ENCODE data around the gene UPB1.
"Not testable (repeated sequence)": the region's sequence is repeated elsewhere in the genome, so short reads cannot be mapped to it uniquely, and the experiment has no call there.

UPB1 gene

DNA sequence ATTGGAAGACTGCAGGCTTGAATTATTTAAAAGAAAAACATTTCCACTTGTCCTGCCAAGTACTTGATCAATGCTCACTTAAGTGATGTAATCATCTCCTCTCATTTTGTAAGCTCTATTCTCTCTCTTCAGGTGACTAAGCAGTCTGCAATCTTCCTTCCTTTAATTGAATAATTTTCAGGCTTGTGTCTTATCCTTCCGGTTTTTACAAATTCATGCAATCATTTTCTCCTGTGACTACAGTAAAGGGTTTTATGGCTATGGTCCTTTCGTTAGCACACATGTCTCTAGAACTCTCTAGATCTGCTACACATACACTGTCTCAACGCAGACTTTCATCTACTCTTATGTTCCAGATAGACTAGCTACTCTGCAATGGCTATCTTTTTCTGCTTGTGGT is 12.6 kb upstream of the UPB1 start:
- no peak for DNase-seq

GRCh38 chr22:24482998-24483397 is 12.1 kb upstream of the UPB1 start:
- no peak for DNase-seq

GRCh38 chr22:24483976-24484545 is 11.1 kb upstream of the UPB1 start:
- no peak for DNase-seq

DNA sequence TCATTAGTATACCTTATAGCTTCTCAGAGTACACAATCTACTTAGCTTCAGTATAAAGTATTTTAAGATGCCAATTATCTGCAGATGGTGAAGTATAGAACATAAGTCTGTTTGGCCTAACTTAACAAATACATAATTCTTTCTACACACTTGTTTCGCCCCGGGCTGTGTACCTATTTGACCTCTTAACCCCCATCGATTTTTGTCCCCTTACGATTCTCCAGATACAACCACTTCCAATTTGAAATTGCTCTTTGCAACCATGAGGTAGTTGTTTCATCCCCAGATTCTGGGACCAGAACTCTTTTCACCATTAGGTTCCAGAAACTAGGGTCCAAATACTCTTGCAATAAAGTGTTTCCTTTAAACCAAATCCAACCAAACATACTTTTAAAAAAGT is 10.0 kb upstream of the UPB1 start:
- no peak for DNase-seq

GRCh38 chr22:24485608-24486007 is 9.5 kb upstream of the UPB1 start:
- no peak for DNase-seq

DNA sequence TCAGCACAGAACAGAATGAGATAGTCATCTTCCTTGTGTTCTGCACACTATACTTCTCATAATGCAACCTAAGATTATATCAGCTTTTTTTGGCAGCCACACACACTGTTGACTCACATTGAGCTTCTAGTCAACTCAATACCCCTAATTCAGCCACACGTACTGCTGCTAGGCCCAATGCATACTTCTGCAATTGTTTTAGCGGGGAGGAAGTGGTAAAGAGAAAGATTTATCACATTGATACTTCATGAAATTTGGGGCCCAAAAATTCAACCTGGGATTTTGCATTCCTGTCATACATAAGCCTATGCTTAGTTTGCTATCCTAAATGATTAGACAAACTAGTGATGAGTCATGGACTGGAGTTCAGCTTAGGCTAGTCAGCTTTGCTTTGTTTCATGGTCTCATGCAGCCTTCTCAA is 8.6 kb upstream of the UPB1 start:
- no peak for DNase-seq

GRCh38 chr22:24489011-24489410 is 6.1 kb upstream of the UPB1 start:
- no peak for DNase-seq

DNA sequence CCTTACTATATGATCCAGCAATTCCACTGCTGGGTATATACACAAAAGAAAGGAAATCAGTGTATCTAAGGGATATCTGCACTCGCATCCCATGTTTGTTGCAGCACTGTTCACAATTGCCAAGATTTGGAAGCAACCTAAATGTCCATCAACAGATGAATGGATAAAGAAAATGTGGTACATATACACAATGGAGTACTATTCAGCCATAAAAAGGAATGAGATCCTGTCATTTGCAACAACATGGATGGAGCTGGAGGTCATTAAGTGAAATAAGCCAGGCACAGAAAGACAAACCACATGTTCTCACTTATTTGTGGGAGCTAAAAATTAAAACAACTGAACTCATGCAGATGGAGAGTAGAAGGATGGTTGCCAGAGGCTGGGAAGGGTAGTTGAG is 5.7 kb upstream of the UPB1 start:
- DNase-seq: not testable (repeated sequence)

- no peak for DNase-seq
Measured at GRCh38 chr22:24492391-24492790, 2.7 kb upstream of the UPB1 start.

DNA sequence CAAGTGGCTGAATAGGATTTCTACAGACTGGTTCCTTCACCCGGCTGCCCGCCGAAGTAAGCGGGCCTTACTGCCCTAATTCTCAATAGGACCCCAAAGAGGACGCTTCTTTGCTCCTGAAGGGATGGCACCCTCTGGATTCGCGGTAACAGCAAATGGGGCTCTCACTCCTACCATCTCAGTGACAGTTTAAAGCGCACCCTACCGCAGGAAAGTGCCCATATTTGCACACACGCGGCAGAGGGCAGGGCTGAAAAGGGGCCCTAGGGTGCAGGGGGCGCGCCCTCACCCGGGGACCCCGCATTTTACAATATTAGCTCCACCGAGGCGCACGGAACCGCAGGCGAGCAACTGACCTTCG is 985 bp upstream of the UPB1 start:
- DNase-seq: no peak

- no peak for DNase-seq
Measured at GRCh38 chr22:24495365-24495675, 188 bp downstream of the UPB1 start.

DNA sequence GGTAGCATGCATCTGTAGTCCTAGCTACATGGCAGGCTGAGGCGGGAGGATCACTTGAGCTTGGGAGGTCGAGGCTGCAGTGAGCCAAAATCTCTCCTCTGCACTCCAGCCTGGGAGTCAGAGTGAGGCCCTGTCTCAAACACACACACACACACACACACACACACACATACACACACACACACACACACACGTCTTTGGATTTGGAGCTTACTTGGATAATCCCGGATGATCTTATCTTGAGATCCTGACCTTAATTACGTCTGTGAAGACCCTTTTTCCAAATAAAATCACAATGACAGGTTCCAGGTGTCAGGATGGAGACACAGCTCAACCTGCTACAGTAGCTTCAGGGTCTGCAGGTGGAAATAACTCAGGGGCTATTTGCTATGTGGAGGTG is 1.1 kb downstream of the UPB1 start:
- DNase-seq: no peak

- DNase-seq: no peak
Measured at GRCh38 chr22:24496661-24497060, 1.5 kb downstream of the UPB1 start.

- no peak for DNase-seq
Measured at GRCh38 chr22:24497841-24498258, 2.7 kb downstream of the UPB1 start.

DNA sequence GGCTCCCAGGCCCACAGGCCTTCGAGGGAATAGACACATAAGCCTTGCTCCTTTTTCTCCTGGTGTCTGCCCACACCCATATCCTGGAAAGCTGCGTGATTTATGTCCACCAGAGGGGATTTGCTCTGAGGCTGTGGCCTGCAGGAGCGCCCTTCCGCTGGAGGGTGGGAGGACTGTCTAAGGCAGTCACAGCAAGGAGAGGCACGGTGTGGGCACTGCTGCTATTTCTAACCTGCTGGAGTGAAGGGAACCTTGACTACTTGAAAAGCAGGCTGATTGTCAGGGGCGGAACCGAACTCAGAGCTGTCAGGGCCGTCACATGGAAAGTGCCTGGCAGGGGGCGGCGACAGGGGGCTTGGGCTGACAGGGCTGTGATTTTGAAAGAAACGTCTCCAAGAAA is 3.7 kb downstream of the UPB1 start:
- DNase-seq: no peak

DNA sequence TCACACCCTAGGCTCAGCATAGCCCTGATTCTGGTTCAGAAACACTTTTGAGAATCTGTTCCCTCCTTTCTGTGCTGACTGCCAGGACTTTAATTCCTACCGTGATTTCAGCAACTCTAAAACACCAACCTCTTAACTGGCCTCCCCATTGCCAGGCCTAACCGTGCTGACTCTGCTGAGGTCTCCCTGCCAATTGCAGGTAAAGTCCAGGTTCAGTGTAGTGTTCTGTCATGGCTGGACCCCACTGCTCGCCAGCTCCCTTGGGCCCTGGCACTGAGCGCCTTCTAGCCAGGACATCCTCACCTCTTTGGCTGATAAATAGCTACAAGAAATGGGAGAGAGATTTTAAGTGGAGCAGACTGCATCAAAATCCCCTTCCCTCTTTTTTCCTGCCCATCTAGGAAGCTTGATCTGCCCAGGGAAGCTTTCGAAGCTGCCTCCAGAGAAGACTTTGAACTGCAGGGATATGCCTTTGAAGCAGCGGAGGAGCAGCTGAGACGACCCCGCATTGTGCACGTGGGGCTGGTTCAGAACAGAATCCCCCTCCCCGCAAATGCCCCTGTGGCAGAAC is 4.7 kb downstream of the UPB1 start:
- no peak for DNase-seq

- DNase-seq: no peak
Measured at GRCh38 chr22:24500277-24500820, 5.2 kb downstream of the UPB1 start.

GRCh38 chr22:24501301-24502005 is 6.3 kb downstream of the UPB1 start:
- DNase-seq: no peak

DNA sequence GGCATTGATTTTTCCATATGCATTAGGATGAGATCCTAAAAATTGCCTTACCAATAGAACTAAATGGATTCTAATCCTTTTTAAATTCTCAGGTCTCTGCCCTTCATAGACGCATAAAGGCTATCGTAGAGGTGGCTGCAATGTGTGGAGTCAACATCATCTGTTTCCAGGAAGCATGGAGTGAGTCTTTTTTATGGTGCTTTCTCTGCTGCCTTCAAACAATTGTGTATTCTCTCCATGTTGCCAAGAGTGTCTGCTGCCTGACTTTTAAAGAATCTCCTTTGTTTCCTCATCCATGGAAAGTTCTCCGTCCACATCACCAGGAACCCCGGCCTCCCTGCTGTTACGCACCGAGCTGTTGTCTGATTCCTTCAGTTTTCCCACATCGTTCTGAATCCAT is 6.9 kb downstream of the UPB1 start:
- DNase-seq: no peak

- no peak for DNase-seq
Measured at GRCh38 chr22:24502541-24502940, 7.4 kb downstream of the UPB1 start.

DNA sequence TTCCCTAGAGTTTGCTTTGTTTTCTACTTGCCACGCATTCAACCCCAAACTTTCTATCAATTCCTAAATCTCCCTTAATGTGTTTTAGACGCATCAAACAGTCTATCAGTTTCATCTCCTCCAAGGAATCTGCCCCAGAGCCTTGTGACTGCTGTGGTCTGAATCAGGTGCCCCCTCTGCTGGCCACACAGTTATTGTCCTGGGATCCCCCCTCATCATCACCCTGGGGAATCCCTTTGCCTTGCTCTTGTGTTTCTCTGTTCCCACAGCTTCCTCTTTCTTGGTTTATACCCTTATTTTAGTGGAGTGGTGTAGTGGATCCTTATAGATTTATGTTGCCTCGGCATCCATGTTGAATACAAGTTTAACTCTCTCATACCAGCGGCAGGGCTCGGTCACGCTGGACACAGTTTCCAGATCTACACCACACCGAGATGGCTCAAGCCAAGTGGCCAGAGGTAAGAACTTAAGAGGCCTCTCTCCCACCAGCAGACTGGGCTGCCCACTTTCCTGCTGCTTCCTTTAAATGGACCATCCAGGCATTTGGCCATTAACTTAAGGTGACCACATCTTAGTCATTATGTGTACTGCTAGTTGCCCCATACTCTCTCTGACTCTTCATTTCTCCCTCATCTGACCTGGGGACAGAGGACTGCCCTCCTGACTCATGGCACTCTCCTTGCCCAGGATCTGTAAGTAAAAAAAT is 8.2 kb downstream of the UPB1 start:
- peak; percentile 39 for DNase-seq

GRCh38 chr22:24503843-24504338 is 8.8 kb downstream of the UPB1 start:
- no peak for DNase-seq

DNA sequence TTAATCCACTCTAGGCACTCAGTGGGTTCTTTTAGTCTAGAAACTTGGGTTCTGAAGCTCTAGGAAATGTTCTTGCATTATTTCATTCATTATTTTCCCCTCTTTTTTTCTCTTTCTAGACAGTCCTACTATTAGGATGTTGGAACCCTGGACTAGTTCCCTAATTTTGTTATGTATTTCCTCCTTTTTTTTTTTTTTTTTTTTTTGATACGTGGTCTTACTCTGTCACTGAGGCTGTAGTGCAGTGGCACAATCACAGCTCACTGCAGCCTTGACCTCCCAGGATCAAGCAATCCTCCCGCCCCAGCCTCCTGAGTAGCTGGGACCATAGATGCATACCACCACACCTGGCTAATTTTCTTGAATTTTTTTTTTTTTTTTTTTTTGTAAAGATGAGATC is 9.4 kb downstream of the UPB1 start:
- DNase-seq: no peak
